ENCODE results near the gene TRAK1.

Gene TRAK1

GRCh38 chr3:42159147-42159546 lies 68.0 kb downstream of the TRAK1 start:
- no peak for DNase-seq

DNA sequence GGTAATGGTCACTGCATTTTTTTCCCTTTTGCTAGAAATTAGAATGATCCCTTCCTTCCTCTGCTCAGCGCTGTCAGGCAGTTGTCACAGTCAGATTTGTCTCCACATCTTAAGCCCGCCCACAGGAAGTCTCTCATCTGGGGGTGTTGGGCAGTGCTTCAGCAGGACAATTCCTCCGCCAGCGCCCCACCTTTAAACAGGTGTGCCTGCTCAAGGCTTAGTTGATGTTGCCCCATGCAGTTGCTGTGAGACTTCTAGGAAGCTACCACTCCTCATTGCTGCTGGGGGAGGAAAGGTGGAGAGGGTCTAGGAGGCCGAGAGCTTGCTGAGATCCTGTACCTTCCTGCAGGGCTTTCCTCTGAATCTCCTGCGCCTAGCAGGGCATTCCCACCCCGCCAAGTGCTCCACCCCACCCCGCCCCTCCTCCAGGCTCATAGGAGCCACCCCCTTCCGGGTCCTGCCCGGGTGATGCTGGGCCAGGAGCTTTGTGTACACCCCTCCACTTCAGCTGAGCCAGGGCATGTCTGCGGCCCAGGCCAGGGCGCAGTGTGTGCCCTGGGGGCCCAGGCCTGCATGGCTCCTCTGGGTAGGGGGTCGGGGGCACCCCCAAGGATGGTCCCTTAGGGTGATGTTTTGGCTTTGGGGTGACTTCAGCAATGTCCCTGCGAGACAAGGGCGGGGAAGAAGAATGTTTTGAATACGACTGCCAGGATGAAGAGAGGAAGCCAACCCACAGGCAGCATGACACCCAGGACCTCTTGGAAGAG lies 68.7 kb downstream of the TRAK1 start:
- DNase-seq: peak; percentile 20

DNA sequence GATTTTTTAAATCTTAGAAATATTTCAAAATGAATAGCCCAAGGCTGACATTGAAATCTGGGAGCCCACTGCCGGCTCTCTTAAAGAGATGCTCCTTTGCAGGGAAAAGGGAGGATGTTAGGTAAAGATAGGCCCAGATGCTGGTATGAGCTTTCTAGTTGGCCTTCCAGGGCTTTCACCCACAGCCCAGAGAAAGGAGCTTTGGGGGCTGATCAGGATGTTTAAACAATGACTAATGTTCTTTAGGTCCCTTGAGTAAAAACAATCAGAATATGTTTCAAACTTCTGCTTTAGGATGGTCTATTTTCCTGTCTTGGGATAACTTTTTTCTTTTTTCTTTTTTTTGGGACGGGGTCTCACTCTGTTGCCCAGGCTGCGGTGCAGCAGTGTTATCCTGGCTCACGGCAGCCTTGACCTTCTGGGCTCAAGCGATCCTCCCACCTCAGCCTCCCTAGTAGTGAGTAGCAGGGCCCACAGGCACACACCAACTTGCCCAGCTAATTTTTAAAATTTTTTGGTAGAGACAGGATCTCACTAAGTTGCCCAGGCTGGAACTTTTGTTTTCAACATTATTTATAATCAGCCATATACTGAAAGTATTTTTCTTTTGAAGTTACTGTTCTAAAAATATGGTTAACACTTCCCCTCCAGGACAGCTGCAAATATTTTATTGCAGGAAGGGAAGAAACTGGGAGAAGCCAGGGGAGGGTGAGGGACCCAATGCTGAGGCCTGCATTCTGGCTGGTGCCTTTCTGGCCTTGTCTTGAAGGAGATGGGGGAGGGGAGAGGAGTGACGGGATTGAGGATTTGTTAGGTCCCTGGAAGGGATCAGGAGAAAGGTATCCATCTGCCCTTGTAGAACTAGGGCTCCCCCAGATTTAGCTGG lies 70.1 kb downstream of the TRAK1 start:
- DNase-seq: no peak

GRCh38 chr3:42162462-42162861 lies 71.3 kb downstream of the TRAK1 start:
- DNase-seq: no peak

- DNase-seq: no peak
These were observed 72.6 kb downstream of the TRAK1 start for GRCh38 chr3:42163622-42164244.

DNA sequence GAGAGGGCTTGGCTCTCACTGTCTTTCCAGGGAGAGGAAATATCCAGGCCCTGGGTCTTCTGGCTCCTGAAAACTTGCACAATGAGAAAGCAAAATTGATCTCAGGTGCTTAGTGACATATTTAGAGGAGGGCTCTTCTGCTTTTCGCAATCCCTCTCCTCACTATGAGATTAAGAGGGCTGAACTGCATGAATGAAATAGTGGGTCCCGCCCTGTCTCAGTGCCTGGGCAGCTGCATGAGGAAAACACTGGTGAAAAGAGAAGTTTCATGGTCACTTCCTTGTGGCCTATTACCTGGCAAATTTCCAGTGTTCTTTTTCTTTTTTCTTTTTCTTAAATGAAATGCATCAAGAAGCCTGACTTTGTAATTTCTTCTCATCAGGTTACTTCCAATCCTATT lies 73.5 kb downstream of the TRAK1 start:
- no peak for DNase-seq

GRCh38 chr3:42165211-42165610 lies 74.1 kb downstream of the TRAK1 start:
- no peak for DNase-seq

GRCh38 chr3:42166214-42166613 lies 75.1 kb downstream of the TRAK1 start:
- no peak for DNase-seq

DNA sequence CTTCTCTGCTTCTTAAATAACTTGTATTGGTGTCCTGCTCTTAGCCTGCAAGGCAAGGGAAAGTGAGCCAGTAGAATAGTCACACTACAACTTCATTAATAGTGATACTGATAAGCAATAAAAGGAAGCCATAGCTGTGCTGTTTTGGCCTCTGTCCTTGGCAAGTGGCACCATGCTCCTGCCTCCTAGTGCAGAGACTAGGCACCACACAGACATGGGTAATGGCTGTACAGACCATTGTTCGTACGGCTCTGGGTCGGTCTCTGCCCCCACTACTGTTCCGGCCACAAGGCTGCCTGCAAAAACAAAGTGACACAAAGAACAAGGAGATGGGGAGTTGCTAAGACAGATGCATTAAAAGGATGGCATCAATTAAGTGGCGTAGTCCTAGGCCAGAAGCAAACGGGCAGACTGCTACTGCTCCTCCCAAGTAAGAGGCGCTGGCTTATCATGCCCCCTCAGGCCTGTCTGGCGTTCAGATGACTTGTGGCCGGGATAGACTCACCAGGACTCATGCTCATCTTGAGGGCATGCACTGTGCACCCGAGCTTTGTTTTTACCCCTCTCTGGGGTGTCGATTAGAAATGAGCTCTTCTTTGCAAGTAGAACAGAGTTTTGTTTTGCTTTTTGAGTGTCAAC lies 75.6 kb downstream of the TRAK1 start:
- DNase-seq: no peak

DNA sequence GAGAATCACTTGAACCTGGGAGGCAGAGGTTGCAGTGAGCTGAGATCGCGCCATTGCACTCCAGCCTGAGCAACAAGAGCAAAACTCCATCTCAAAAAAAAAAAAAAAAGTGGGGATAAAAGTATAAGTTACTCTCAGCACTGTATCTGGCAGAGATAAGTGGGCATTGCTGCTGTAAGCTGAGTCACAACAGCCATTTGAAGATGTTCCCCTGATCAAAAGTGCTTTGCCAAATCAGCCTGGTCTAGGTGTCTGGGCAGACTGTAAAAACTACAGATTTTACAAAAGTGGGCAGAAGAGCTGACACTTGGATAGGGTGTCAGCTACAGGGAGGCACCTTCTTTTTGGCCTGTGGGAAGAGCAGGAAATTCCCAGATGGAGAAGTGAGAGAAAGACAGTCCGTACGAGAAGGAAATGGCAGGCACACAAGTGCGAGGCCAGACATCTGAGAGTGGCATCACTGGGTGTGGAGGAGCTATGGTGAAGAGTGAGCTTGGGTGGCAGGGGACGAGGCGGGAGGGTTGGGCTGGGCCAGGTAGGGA lies 78.5 kb downstream of the TRAK1 start:
- DNase-seq: no peak

- no peak for DNase-seq
These were observed 81.0 kb downstream of the TRAK1 start for GRCh38 chr3:42172047-42172654.

- no peak for DNase-seq
These were observed 82.2 kb downstream of the TRAK1 start for GRCh38 chr3:42173307-42173706.

DNA sequence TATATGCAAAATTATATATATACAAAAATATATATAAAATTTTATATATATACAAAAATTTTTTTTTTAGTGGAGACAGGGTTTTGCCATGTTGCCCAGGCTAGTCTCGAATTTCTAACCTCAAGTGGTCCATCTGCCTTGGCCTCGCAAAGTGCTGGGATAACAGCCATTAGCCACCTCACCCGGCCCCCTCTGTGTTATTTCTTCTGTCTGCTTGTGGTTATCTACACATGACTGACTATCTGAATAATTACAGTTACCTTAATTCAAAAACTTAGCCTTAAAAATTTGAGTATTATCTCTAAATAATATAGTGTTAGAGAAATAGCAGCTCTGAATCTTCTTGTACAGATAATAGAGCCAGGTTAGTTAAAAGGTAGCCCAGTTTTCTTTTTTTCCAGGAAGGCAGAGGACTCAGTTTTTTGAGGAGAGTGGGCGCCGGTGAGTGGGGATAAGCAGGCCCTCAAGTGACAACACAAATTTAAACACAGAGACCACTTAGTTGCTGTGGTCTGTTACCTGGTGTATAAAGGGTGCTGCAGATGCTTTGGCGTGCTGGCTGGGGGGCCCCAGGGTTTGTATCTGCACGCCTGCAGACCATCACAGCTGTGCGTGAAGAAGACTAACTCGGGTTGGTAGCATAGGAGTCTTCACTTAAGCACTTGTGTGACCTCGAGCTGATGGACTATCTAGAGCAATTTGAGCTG lies 83.7 kb downstream of the TRAK1 start:
- DNase-seq: no peak

DNA sequence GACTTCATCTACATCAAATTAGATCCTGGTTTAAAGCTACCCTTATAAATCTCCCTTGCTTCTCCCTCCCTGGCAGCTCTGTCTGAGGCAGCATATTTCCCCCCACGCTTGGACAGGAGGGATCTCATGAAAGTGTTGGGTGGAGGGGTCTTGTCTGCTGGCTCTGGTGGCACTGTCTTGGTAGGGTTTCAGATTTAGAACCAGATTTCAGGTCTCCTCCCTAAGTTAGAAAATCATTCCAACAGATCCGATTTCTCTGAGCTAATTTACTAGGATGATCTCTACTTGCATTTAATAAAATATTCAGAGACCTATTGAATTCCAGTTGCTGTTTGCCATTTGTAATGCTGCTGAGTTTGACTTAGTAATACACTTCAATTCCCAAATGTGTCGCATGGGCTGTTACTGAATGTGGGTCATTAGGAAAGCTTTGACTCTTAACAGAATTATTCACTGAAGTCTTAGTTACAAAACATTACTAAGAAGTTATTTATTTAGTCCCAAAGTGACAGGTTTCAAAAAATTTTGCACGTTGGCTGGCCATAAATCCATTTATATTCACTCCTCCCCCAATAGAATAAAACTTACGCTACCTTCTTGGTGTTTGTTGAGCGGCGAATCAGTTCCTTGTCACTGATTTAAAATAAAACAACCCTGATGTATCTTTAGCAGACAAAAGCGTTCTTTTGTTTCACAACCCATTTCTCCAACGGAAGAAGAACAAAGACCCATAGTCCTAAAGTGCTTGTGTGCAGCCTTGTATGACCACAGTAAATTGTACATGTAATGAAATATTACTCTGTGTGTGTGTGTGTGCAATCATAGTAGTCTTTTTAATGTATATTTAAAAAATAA lies 84.5 kb downstream of the TRAK1 start:
- no peak for DNase-seq

- no peak for DNase-seq
These were observed 85.3 kb downstream of the TRAK1 start for GRCh38 chr3:42176242-42177034.

DNA sequence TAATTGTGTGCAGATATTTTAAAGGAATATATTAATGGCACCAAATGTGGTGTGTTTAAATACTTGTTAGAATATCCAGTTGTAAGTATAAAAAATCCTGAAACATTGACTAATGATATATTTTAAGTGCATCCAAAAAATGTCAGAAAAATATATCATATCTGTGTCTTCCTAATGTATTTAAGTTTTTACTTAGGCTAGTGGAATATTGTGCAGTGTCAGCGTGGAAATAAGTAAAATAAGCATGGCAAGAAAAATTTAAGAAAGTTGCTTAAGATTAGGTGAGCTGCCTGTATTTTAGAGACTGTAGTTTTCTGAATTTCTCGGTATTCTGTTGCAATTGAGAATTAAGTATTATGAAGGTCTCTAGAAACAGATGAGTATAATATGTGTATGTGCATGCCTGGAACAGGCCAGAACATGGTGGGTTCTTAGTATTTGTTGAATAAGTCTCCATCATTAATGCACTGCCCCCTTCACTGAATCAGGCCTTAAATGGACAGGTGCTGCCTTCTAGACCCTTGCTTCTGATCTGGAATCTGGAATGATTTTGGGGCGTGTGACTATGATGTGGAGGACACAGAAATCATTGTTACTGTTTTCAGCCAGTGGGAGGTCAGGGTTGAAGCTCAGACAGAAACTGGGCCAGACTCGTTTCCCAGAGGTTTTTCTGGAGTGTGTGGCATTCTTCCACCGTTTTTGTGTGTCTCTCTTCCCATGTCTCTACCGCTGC lies 86.1 kb downstream of the TRAK1 start:
- DNase-seq: no peak

- DNase-seq: no peak
These were observed 86.6 kb downstream of the TRAK1 start for GRCh38 chr3:42177801-42178150.

- DNase-seq: no peak
These were observed 88.1 kb downstream of the TRAK1 start for GRCh38 chr3:42179110-42179725.

GRCh38 chr3:42180901-42181300 lies 89.7 kb downstream of the TRAK1 start:
- no peak for DNase-seq
